ENCODE data around the gene ACSS2. TPM values are rescaled to one million over a fixed set of nuclear protein-coding genes. Genes with fewer than 3 reads are reported as not detected.

The ACSS2 gene
- total and polyA plus RNA-seq, 2 donors (not counting 1 experiment from before 2014, with no cell fraction given): 10.5 to 22.1 TPM

GRCh38 chr20:34859826-34860545 is 16.4 kb upstream of the ACSS2 start:
- H3K36me3 ChIP-seq (replicated peaks in 1 of 2; ENCODE audit: control extremely low read depth in 1 of 2, control insufficient read depth in 1 of 2, extremely low read depth in 1 of 2, insufficient read depth in 2 of 2, low read length in 1 of 2): no peaks in the 10 kb centered on the region
- no peak overlapping the region for H3K9ac ChIP-seq (ENCODE audit: low read length)
- CTCF ChIA-PET: no interaction called here
- intact Hi-C loops (cut with micrococcal nuclease): no loop called here
- Mint-ChIP-seq H3K9me3 (ENCODE audit: insufficient read depth) (no peaks in the 10 kb centered on the region), H3K4me1 (no peaks in the 10 kb centered on the region), H3K27me3 (no peaks in the 10 kb centered on the region), H3K4me3 (no peak overlapping the region), H3K27ac (no peak overlapping the region)
- no peaks in the 10 kb centered on the region for H3K4me1 ChIP-seq (ENCODE audit: control insufficient read depth in 2 of 2, insufficient read depth in 2 of 2, low read length in 2 of 2)
- H3K4me3 ChIP-seq (ENCODE audit: control extremely low read depth in 1 of 5, extremely low read depth in 1 of 5, insufficient read depth in 1 of 5, low read depth in 2 of 5, low read length in 4 of 5): no peak overlapping the region
- DNase-seq (no peak), ATAC-seq (ENCODE audit: low read depth) (no peak)
- 93% methylated on average over 5 of the region's 9 CpGs for WGBS (ENCODE audit: insufficient coverage)
- no peaks in the 10 kb centered on the region for H3K9me3 ChIP-seq (ENCODE audit: control extremely low read depth in 1 of 3, control insufficient read depth in 2 of 3, insufficient read depth in 1 of 3, low read length in 2 of 3)
- H3K27me3 ChIP-seq (replicated peaks in 1 of 4; ENCODE audit: control extremely low read depth in 1 of 4, control insufficient read depth in 3 of 4, insufficient read depth in 4 of 4, low read length in 3 of 4): no peaks in the 10 kb centered on the region
- H4K20me1 ChIP-seq (ENCODE audit: control insufficient read depth, insufficient read depth, low read length, poor library complexity, severe bottlenecking): no peaks in the 10 kb centered on the region
- no peaks in the 10 kb centered on the region for H3K79me2 ChIP-seq (ENCODE audit: control insufficient read depth, insufficient read depth, low read length)
- H3K27ac ChIP-seq (ENCODE audit: low read length in 2 of 2): no peak overlapping the region
- no peak overlapping the region for H2AFZ ChIP-seq (ENCODE audit: insufficient read depth, low read depth, low read length, poor library complexity, severe bottlenecking)
- no peak overlapping the region for H3K4me2 ChIP-seq (replicated peaks; ENCODE audit: low read depth, low read length, poor library complexity, severe bottlenecking)
- TF ChIP-seq EZH2 (IDR thresholded peaks at IDR 0.05; ENCODE audit: borderline replicate concordance, insufficient read depth, low read depth, low read length, poor library complexity, severe bottlenecking) (no peak), CTCF (IDR thresholded peaks at IDR 0.05) (no peak)
- POLR2A ChIA-PET: interaction anchor here (0.7 kb wide), 1 partner anchor 15 kb away, joined by 3 read pairs; no protein-coding TSS in a partner anchor

- H3K27ac ChIP-seq (ENCODE audit: low read length in 2 of 2): no peak overlapping the region
- CTCF ChIA-PET: interaction anchor here (1.9 kb wide), 1 partner anchor 12 kb away, joined by 6 read pairs; the partner anchor contains the start of gene GGT7
These were observed 14.9 kb upstream of the ACSS2 start for GRCh38 chr20:34861386-34862084.

More at GRCh38 chr20:34861386-34862084, 14.9 kb upstream of the ACSS2 start:
- ATAC-seq (ENCODE audit: low read depth): no peak
- WGBS (ENCODE audit: insufficient coverage): 67% methylated on average over 1 of the region's 7 CpGs
- Histone ChIP-seq H3K4me2 (replicated peaks; ENCODE audit: low read depth, low read length, poor library complexity, severe bottlenecking) (no peak overlapping the region), H3K27me3 (replicated peaks in 1 of 4; ENCODE audit: control extremely low read depth in 1 of 4, control insufficient read depth in 3 of 4, insufficient read depth in 4 of 4, low read length in 3 of 4) (no peaks in the 10 kb centered on the region), H3K9me3 (ENCODE audit: control extremely low read depth in 1 of 3, control insufficient read depth in 2 of 3, insufficient read depth in 1 of 3, low read length in 2 of 3) (no peaks in the 10 kb centered on the region), H2AFZ (ENCODE audit: insufficient read depth, low read depth, low read length, poor library complexity, severe bottlenecking) (no peak overlapping the region), H3K36me3 (replicated peaks in 1 of 2; ENCODE audit: control extremely low read depth in 1 of 2, control insufficient read depth in 1 of 2, extremely low read depth in 1 of 2, insufficient read depth in 2 of 2, low read length in 1 of 2) (no peaks in the 10 kb centered on the region), H3K4me3 (ENCODE audit: control extremely low read depth in 1 of 5, extremely low read depth in 1 of 5, insufficient read depth in 1 of 5, low read depth in 2 of 5, low read length in 4 of 5) (no peak overlapping the region), H3K9ac (ENCODE audit: low read length) (no peak overlapping the region), H3K79me2 (ENCODE audit: control insufficient read depth, insufficient read depth, low read length) (no peaks in the 10 kb centered on the region), H4K20me1 (ENCODE audit: control insufficient read depth, insufficient read depth, low read length, poor library complexity, severe bottlenecking) (no peaks in the 10 kb centered on the region), H3K4me1 (ENCODE audit: control insufficient read depth in 2 of 2, insufficient read depth in 2 of 2, low read length in 2 of 2) (no peaks in the 10 kb centered on the region)
- intact Hi-C loops (cut with micrococcal nuclease): no loop called here
- Mint-ChIP-seq H3K4me1 (no peaks in the 10 kb centered on the region), H3K4me3 (no peak overlapping the region), H3K9me3 (ENCODE audit: insufficient read depth) (no peaks in the 10 kb centered on the region), H3K27me3 (no peaks in the 10 kb centered on the region), H3K27ac (no peak overlapping the region)
- TF ChIP-seq CTCF (IDR thresholded peaks at IDR 0.05) (no peak), EZH2 (IDR thresholded peaks at IDR 0.05; ENCODE audit: borderline replicate concordance, insufficient read depth, low read depth, low read length, poor library complexity, severe bottlenecking) (no peak)
- DNase-seq: no peak
- POLR2A ChIA-PET: no interaction called here

Measured in B cell (primary cell).